Endothelial cell of umbilical vein (primary cell): Measurements from ENCODE around the gene ZNF616. TPM values are rescaled to one million over a fixed set of nuclear protein-coding genes. Genes with fewer than 3 reads are reported as not detected.

ENCODE experiments used
- BruUV-seq: library from RNA; stranded (reverse); fragments of 400-500 nt; replicated peaks from 2 replicates; lab custom pipeline; 2021; lab: Mats Ljungman, UMichigan
- CTCF ChIA-PET: fragments of 300-600, 350-600 bp; sonication (Branson Sonifier 250); formaldehyde crosslinking; loops from one replicate; lab custom pipeline; 2021; ENCODE audit warnings: antibody characterized with exemption, inconsistent platforms; lab: Charles Lee
- POLR2A ChIA-PET: fragments of 300-600, 350-600 bp; sonication (Branson Sonifier 250); formaldehyde crosslinking; loops from one replicate; lab custom pipeline; 2021; ENCODE audit warnings: antibody characterized with exemption, inconsistent platforms; lab: Charles Lee
- DNase-seq: peaks from one replicate; pipeline ENCODE4 v3.0.0-alpha.2; 2011; ENCODE audit warnings: low read depth, low spot score
- FAIRE-seq: peaks from 2 replicates; lab custom pipeline; 2011; peaks lifted over from hg19 to GRCh38; lab: Jason Lieb, UNC
- H2AFZ ChIP-seq: 2 replicates; pipeline ENCODE4 v1.6.0; 2012; ENCODE audit warnings: low read depth, low read length, control low read depth, inconsistent platforms
- H3K27ac ChIP-seq: 2 replicates; pipeline ENCODE4 v1.5.1; 2011; ENCODE audit warnings: low read depth, mild to moderate bottlenecking, control low read depth, low read length, moderate library complexity; ENCODE audit not compliant: insufficient read depth
- H3K27me3 ChIP-seq, 2 experiments: 2 replicates each; pipeline versions ENCODE4 v1.6.0 to v1.6.1; 2011; ENCODE audit warnings: low read length in 2 of 2, mixed read lengths in 1 of 2; ENCODE audit not compliant: control insufficient read depth in 2 of 2, insufficient read depth in 2 of 2
- H3K36me3 ChIP-seq, 2 experiments: 2 replicates in 1 of 2; 3 replicates in 1 of 2; pipeline ENCODE4 v1.5.1; 2011; ENCODE audit warnings: low read length in 2 of 2, mild to moderate bottlenecking in 1 of 2, moderate library complexity in 1 of 2; ENCODE audit not compliant: control insufficient read depth in 2 of 2, insufficient read depth in 2 of 2; ENCODE audit errors: extremely low read depth in 1 of 2
- H3K4me1 ChIP-seq: 3 replicates; pipeline ENCODE4 v1.5.1; 2011; ENCODE audit warnings: mild to moderate bottlenecking, low read length; ENCODE audit not compliant: control insufficient read depth, insufficient read depth; ENCODE audit errors: extremely low read depth
- H3K4me2 ChIP-seq: 2 replicates; pipeline ENCODE4 v1.6.1; 2011; ENCODE audit warnings: low read length, control low read depth, mixed read lengths; ENCODE audit not compliant: insufficient read depth
- H3K4me3 ChIP-seq, 3 experiments: fragments of 200-600 bp in 1 of 3; sonication (generic), shearing (Covaris generic) in 1 of 3; replicated peaks in 1 of 3; 2 replicates each; pipeline ENCODE4 v1.5.1; 2011 to 2016; ENCODE audit warnings: control low read depth in 3 of 3, low read length in 3 of 3, mild to moderate bottlenecking in 2 of 3, inconsistent platforms in 1 of 3, low read depth in 1 of 3, moderate library complexity in 1 of 3; ENCODE audit not compliant: insufficient read depth in 1 of 3
- H3K79me2 ChIP-seq: 2 replicates; pipeline ENCODE4 v1.6.0; 2012; ENCODE audit warnings: low read length, inconsistent platforms; ENCODE audit not compliant: control insufficient read depth, insufficient read depth
- H3K9ac ChIP-seq: replicated peaks from 2 replicates; pipeline ENCODE3; 2011; ENCODE audit warnings: low read length, control low read depth; ENCODE audit not compliant: insufficient read depth; ENCODE audit errors: extremely low read depth
- H3K9me1 ChIP-seq: replicated peaks from 3 replicates; pipeline ENCODE4 v1.6.0; 2011; ENCODE audit warnings: mild to moderate bottlenecking, low read length; ENCODE audit not compliant: control insufficient read depth, insufficient read depth; ENCODE audit errors: extremely low read depth
- H3K9me3 ChIP-seq: replicated peaks from 2 replicates; pipeline ENCODE4 v1.5.1; 2012; ENCODE audit warnings: low read length, inconsistent platforms; ENCODE audit not compliant: control insufficient read depth, insufficient read depth
- H4K20me1 ChIP-seq: replicated peaks from 2 replicates; pipeline ENCODE3; 2011; ENCODE audit warnings: mild to moderate bottlenecking, low read length; ENCODE audit not compliant: control insufficient read depth, insufficient read depth; ENCODE audit errors: extremely low read depth
- EZH2 ChIP-seq: IDR thresholded peaks from 2 replicates; pipeline ENCODE4 v1.6.1; 2012; ENCODE audit warnings: borderline replicate concordance, low read depth, mild to moderate bottlenecking, moderate library complexity, low read length, inconsistent platforms; ENCODE audit not compliant: severe bottlenecking
- FOS ChIP-seq: IDR thresholded peaks from 2 replicates; pipeline ENCODE4 v1.6.1; 2011; ENCODE audit warnings: mild to moderate bottlenecking, low read length, moderate library complexity, borderline replicate concordance; ENCODE audit not compliant: insufficient read depth
- GATA2 ChIP-seq: IDR thresholded peaks from 2 replicates; pipeline ENCODE4 v1.7.0; 2011; ENCODE audit warnings: low read depth, mild to moderate bottlenecking, moderate library complexity, mixed read lengths, low read length; ENCODE audit not compliant: insufficient read length, insufficient read depth
- JUN ChIP-seq: IDR thresholded peaks from 2 replicates; pipeline ENCODE4 v1.6.1; 2011; ENCODE audit warnings: borderline replicate concordance, low read depth; ENCODE audit not compliant: insufficient read length, insufficient read depth
- MYC ChIP-seq: IDR thresholded peaks from one replicate; pipeline ENCODE4 v1.6.1; 2011; ENCODE audit warnings: mild to moderate bottlenecking, low read depth, low read length
- POLR2A ChIP-seq: IDR thresholded peaks from 2 replicates; pipeline ENCODE4 v1.6.1; 2012; ENCODE audit warnings: low read depth, mild to moderate bottlenecking, control low read depth, low read length
- POLR2AphosphoS5 ChIP-seq: IDR thresholded peaks from 2 replicates; pipeline ENCODE4 v1.6.1; 2012; ENCODE audit warnings: low read depth, mild to moderate bottlenecking, control low read depth, low read length, moderate library complexity; ENCODE audit not compliant: insufficient read depth
- dilution Hi-C: fragments of 300-500 bp; cut with MboI; formaldehyde crosslinking; loops from one replicate; pipeline ENCODE4 v1.15.0; 2019; ENCODE audit warnings: low sequenced_read_pairs; ENCODE audit not compliant: extremely low pct_ligation_motif_present
- intact Hi-C: fragments of 100-400 bp; cut with micrococcal nuclease; formaldehyde crosslinking; loops from one replicate; pipeline ENCODE4 v1.10.0; 2022
- polyA plus RNA-seq, 4 experiments: library from polyadenylated mRNA; depleted of rRNA in 3 of 4; stranded (reverse) in 3 of 4; unstranded in 1 of 4; fragments of >200 nt; gene quantifications; 2 replicates each; pipeline versions ENCODE4 v1.2.1 to v1.2.3, GENCODE V29; 2011 to 2012; ENCODE audit warnings: missing spikeins in 1 of 4
- small RNA-seq: library from RNA; depleted of rRNA; stranded (forward); fragments of <200 nt; gene quantifications from one replicate; pipeline ENCODE3, GENCODE V24; 2012; ENCODE audit warnings: low replicate concordance, low read depth; ENCODE audit not compliant: insufficient read depth, insufficient read length
- total RNA-seq: library from RNA; stranded (reverse); gene quantifications from 2 replicates; pipeline ENCODE4 v1.2.3, GENCODE V29; 2021
- TF ChIP-seq, protein P1 (sequence below): IDR thresholded peaks from 2 replicates; pipeline ENCODE4 v1.6.1; 2011; ENCODE audit not compliant: insufficient read depth, insufficient read length
- TF ChIP-seq, protein P2 (sequence below), 2 donors: IDR thresholded peaks; 1 replicate in 1 of 2; 2 replicates in 1 of 2; pipeline ENCODE4 v1.5.1; 2011; ENCODE audit warnings: low read length in 2 of 2, mild to moderate bottlenecking in 2 of 2, moderate library complexity in 2 of 2, control low read depth in 1 of 2, inconsistent platforms in 1 of 2, low read depth in 1 of 2; ENCODE audit not compliant: insufficient read depth in 1 of 2; ENCODE audit errors: extremely low read depth in 1 of 2

Gene ZNF616
- total and polyA plus RNA-seq, 2 donors (not counting 3 experiments of a cell fraction or from before 2014, with no cell fraction given): 1.7 to 9.1 TPM

DNA sequence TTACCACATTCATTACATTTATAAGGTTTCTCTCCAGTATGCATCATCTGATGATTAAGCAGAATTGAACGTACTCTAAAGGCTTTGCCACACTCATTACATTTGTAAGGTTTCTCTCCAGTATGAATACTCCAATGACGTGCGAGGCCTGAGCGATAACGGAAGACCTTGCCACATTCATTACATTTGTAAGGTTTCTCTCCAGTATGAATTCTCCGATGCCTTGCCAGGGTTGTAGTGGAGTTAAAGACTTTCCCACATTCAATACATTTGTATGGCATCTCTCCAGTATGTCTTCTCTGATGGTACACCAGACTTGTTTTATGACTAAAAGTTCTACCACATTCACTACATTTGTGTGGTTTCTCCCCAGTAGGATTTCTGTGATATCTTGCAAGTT, 74.3 kb downstream of the ZNF616 start:
- CTCF ChIA-PET: no interaction called here
- FAIRE-seq (no peak), DNase-seq (no peak)
- H3K27me3 ChIP-seq: no peaks in the 10 kb centered on the region
- H3K9me1 ChIP-seq: no peaks in the 10 kb centered on the region
- BruUV-seq: no TSS peak
- H3K9ac ChIP-seq: no peak overlapping the region
- peaks cover 26% of the 10 kb centered on the region for H3K9me3 ChIP-seq
- H4K20me1 ChIP-seq: no peaks in the 10 kb centered on the region
- H3K4me1 ChIP-seq: no peaks in the 10 kb centered on the region
- no peak overlapping the region for H2AFZ ChIP-seq
- POLR2A ChIA-PET: no interaction called here
- H3K79me2 ChIP-seq: peaks cover under 1% of the 10 kb centered on the region
- H3K4me2 ChIP-seq: no peak overlapping the region
- dilution Hi-C loops: no loop called here
- intact Hi-C loops: loop anchor here (1.0 kb wide), 1 partner anchor 15 kb away; no protein-coding TSS in a partner anchor
- H3K4me3 ChIP-seq: no peak overlapping the region
- TF ChIP-seq JUN: no peak
- no peak for TF ChIP-seq POLR2AphosphoS5
- TF ChIP-seq, protein P1, sequence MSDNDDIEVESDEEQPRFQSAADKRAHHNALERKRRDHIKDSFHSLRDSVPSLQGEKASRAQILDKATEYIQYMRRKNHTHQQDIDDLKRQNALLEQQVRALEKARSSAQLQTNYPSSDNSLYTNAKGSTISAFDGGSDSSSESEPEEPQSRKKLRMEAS: no peak
- TF ChIP-seq MYC: no peak
- TF ChIP-seq POLR2A: no peak
- TF ChIP-seq, protein P2, sequence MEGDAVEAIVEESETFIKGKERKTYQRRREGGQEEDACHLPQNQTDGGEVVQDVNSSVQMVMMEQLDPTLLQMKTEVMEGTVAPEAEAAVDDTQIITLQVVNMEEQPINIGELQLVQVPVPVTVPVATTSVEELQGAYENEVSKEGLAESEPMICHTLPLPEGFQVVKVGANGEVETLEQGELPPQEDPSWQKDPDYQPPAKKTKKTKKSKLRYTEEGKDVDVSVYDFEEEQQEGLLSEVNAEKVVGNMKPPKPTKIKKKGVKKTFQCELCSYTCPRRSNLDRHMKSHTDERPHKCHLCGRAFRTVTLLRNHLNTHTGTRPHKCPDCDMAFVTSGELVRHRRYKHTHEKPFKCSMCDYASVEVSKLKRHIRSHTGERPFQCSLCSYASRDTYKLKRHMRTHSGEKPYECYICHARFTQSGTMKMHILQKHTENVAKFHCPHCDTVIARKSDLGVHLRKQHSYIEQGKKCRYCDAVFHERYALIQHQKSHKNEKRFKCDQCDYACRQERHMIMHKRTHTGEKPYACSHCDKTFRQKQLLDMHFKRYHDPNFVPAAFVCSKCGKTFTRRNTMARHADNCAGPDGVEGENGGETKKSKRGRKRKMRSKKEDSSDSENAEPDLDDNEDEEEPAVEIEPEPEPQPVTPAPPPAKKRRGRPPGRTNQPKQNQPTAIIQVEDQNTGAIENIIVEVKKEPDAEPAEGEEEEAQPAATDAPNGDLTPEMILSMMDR (IDR thresholded peaks at IDR 0.05; ENCODE audit: extremely low read depth in 1 of 2, insufficient read depth in 1 of 2, low read depth in 1 of 2, low read length in 2 of 2): no peak
- TF ChIP-seq EZH2: no peak
- TF ChIP-seq GATA2: no peak
- no peak for TF ChIP-seq FOS
- no peak overlapping the region for H3K27ac ChIP-seq
- peaks cover 0 to 21% of the 10 kb centered on the region in 2 experiments for H3K36me3 ChIP-seq

Small RNA genes lying within 50 kb of the gene (small RNA-seq; reads per million reads assigned to genes)
- not detected for gene RPL37P23

Other genes starting within 250 kb of the ZNF616 start
- 8.6 and 9.0 TPM in 2 replicates for gene ZNF649, start 234.9 kb downstream of the ZNF616 start, total RNA-seq
- 2.0 and 2.1 TPM in 2 replicates for gene ZNF649, start 234.9 kb downstream of the ZNF616 start, polyA plus RNA-seq
- 4.4 and 6.5 TPM in 2 replicates for gene ZNF613, start 212.5 kb downstream of the ZNF616 start, total RNA-seq
- gene ZNF613, start 212.5 kb downstream of the ZNF616 start, polyA plus RNA-seq: 1.7 and 2.1 TPM in 2 replicates
- gene ZNF350, start 153.1 kb downstream of the ZNF616 start, total RNA-seq: 8.4 and 9.8 TPM in 2 replicates
- gene ZNF350, start 153.1 kb downstream of the ZNF616 start, polyA plus RNA-seq: 2.1 and 2.6 TPM in 2 replicates
- gene ZNF615, start 131.7 kb downstream of the ZNF616 start, total RNA-seq: 4.5 and 5.1 TPM in 2 replicates
- gene ZNF615, start 131.7 kb downstream of the ZNF616 start, polyA plus RNA-seq: 1.4 TPM in 2 replicates
- 5.6 and 7.8 TPM in 2 replicates for gene ZNF614, start 111.6 kb downstream of the ZNF616 start, total RNA-seq
- gene ZNF614, start 111.6 kb downstream of the ZNF616 start, polyA plus RNA-seq: 2.1 and 2.5 TPM in 2 replicates
- 8.9 and 10.9 TPM in 2 replicates for gene ZNF432, start 91.1 kb downstream of the ZNF616 start, total RNA-seq
- gene ZNF432, start 91.1 kb downstream of the ZNF616 start, polyA plus RNA-seq: 3.5 TPM in 2 replicates
- gene ZNF841, start 44.2 kb downstream of the ZNF616 start, total RNA-seq: 17.7 and 18.6 TPM in 2 replicates
- 5.2 and 5.5 TPM in 2 replicates for gene ZNF841, start 44.2 kb downstream of the ZNF616 start, polyA plus RNA-seq
- gene ZNF836, start 31.7 kb upstream of the ZNF616 start, total RNA-seq: 7.2 and 9.3 TPM in 2 replicates
- 2.1 and 2.6 TPM in 2 replicates for gene ZNF836, start 31.7 kb upstream of the ZNF616 start, polyA plus RNA-seq
- 253 and 257 TPM in 2 replicates for gene PPP2R1A, start 50.1 kb upstream of the ZNF616 start, total RNA-seq
- 216 and 221 TPM in 2 replicates for gene PPP2R1A, start 50.1 kb upstream of the ZNF616 start, polyA plus RNA-seq
- 8.9 and 9.1 TPM in 2 replicates for gene ZNF766, start 129.6 kb upstream of the ZNF616 start, total RNA-seq
- 1.8 and 2.9 TPM in 2 replicates for gene ZNF766, start 129.6 kb upstream of the ZNF616 start, polyA plus RNA-seq
- gene ZNF480, start 157.2 kb upstream of the ZNF616 start, total RNA-seq: 9.2 and 10.0 TPM in 2 replicates
- 2.0 and 3.6 TPM in 2 replicates for gene ZNF480, start 157.2 kb upstream of the ZNF616 start, polyA plus RNA-seq
- gene ZNF610, start 196.3 kb upstream of the ZNF616 start, total RNA-seq: 0.97 and 1.1 TPM in 2 replicates
- 1.3 and 1.7 TPM in 2 replicates for gene ZNF610, start 196.3 kb upstream of the ZNF616 start, polyA plus RNA-seq
- 7.9 and 11.0 TPM in 2 replicates for gene ZNF880, start 230.0 kb upstream of the ZNF616 start, total RNA-seq
- gene ZNF880, start 230.0 kb upstream of the ZNF616 start, polyA plus RNA-seq: 8.3 and 10.7 TPM in 2 replicates